Glutamatergic neuron (in vitro differentiated cells): Measurements from ENCODE around the gene CEP164. TPM values are rescaled to one million over a fixed set of nuclear protein-coding genes. Genes with fewer than 3 reads are reported as not detected.

Experiments
- DNase-seq: peaks from one replicate; pipeline ENCODE4 v3.0.0; 2022
- H3K27ac Mint-ChIP-seq: one replicate; pipeline ENCODE4 v1.8.0; 2020; ENCODE audit warnings: mild to moderate bottlenecking, mixed read lengths, inconsistent platforms; ENCODE audit not compliant: unreplicated experiment
- H3K27me3 Mint-ChIP-seq: one replicate; pipeline ENCODE4 v1.8.0; 2020; ENCODE audit warnings: mild to moderate bottlenecking, moderate library complexity, mixed read lengths, inconsistent platforms; ENCODE audit not compliant: unreplicated experiment
- H3K36me3 Mint-ChIP-seq: one replicate; pipeline ENCODE4 v1.8.0; 2020; ENCODE audit warnings: mild to moderate bottlenecking, mixed read lengths, inconsistent platforms; ENCODE audit not compliant: unreplicated experiment
- H3K4me1 Mint-ChIP-seq: one replicate; pipeline ENCODE4 v1.8.0; 2020; ENCODE audit warnings: mild to moderate bottlenecking, low read depth, mixed read lengths, inconsistent platforms; ENCODE audit not compliant: unreplicated experiment
- H3K4me3 Mint-ChIP-seq: one replicate; pipeline ENCODE4 v1.8.0; 2020; ENCODE audit warnings: mild to moderate bottlenecking, mixed read lengths, inconsistent platforms; ENCODE audit not compliant: unreplicated experiment
- H3K9me3 Mint-ChIP-seq: one replicate; pipeline ENCODE4 v1.8.0; 2020; ENCODE audit warnings: mild to moderate bottlenecking, moderate library complexity, mixed read lengths, inconsistent platforms; ENCODE audit not compliant: unreplicated experiment
- CTCF ChIP-seq: fragments of 200-600 bp; sonication (generic); IDR thresholded peaks from one replicate; pipeline ENCODE4 v1.5.0; 2021; ENCODE audit not compliant: partially characterized antibody, unreplicated experiment
- total RNA-seq: library from RNA; stranded (reverse); fragmentation: NEBNext Ultra II Directional; extraction: Animal tissue kit (Norgen Biotek cat#: 25700); gene quantifications from one replicate; pipeline ENCODE4 v1.2.1, GENCODE V29; 2021; ENCODE audit not compliant: unreplicated experiment

The CEP164 gene
- total RNA-seq, 1 donor from 2014 or later, result 27.1 TPM

DNA sequence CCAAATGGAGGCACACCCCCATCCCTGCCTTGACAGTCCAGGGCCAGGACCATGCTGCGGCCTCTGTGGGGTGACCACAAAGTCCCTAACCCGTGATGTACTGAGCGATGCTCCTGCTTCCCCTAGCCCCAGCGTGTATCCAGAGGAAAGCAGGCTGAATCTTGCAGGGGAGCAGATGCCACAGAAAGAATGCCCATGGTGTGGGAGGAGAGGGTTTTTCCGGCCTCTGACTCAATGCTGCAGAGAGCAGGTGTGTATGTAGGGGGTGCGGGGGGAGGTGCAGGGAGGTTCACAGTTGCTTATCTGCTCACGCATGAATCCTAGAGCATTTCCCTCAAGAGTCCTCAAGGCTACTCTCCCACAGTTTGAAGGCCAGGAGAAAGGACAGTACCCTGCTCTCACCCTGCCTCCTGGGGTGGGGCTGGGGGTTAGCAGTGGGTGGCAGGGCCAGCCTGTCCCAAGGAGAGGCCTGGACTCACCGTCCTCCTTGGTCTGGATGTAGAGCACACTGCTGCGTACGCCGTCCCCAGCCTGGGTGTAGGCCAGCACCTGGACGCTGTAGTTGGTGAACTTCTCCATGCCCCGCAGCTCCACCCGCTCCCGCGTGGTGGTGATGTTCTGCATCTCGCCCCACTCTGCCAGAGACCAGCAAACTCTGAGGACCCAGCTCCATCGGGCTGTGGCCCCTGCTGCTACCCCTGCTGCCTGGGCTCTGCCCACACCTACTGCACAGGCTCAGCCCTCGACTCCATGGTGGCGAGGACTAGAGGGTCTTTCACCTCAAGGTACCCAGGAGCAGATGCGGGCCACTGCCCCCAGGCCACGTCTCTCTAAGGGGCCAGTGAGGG, 130.8 kb downstream of the CEP164 start:
- no peaks in the 10 kb centered on the region for H3K4me1 Mint-ChIP-seq
- no peak for TF ChIP-seq CTCF
- peaks cover 20% of the 10 kb centered on the region for H3K36me3 Mint-ChIP-seq
- no peak overlapping the region for H3K27ac Mint-ChIP-seq
- DNase-seq, result no peak
- peaks cover 6% of the 10 kb centered on the region for H3K27me3 Mint-ChIP-seq
- H3K9me3 Mint-ChIP-seq, result peaks cover 6% of the 10 kb centered on the region
- H3K4me3 Mint-ChIP-seq, result no peak overlapping the region

DNA sequence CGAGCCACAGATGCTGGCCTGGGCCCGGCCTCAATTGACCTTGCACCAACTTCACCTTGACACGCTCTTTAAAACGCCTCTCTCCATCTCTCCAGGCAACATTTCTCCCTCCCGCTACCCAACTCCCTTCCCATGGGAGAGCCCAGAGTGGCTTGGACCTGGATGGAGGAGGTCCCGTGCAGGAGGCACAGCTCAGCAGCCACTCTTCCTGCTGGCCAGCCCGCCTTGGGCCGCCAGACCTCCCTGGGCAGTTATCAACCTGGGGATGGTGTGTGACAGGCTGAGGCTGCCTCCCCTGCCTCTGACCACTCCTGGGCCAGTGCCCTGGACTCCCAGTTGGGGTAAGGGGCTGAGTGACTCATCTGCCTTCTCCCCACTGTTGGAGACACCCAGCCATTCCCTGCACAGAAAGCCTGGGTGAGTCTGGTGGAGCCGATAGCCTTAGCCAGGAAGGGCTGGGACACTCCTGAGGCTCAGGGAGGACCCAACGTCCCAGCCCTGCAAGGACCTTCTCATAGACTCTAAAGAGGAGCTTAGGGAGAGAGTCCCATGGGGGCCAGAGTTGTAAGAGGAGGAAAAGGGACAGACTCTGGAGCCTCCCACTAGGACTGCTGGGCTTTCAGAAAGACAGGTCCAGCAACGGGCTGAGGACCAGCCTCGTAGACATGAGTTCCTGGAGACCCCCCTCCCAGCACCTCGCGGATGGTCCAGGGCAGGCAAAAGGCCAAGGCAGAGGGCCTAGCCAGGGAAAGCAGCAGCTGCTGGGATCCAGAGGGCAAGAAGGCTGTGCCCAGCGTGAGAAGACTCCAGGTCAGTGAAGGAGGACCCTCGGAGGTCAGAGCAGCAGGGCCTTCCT, 131.7 kb downstream of the CEP164 start:
- Mint-ChIP-seq H3K36me3 (peaks cover 13% of the 10 kb centered on the region), H3K27me3 (peaks cover 5% of the 10 kb centered on the region), H3K4me1 (no peaks in the 10 kb centered on the region)

DNA sequence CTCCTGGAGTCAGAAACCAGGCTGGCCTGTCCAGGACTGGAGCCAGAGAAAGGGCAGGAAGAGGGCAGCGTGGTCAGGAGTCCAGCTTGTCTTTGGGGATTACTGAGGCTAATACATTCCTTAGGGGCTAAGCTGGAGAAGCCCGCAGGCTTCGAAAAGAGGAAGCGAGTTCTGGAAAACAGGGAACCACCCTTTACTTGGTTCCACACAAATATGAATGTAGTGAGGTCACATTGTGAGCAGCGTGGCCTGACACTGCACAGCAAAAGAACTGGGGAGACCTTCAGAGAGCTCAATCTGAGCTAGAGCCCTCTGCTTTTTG, 132.3 kb downstream of the CEP164 start:
- TF ChIP-seq CTCF, result no peak
- Mint-ChIP-seq H3K27me3 (peaks cover 5% of the 10 kb centered on the region), H3K4me3 (no peak overlapping the region), H3K36me3 (peaks cover 7% of the 10 kb centered on the region), H3K9me3 (peaks cover 1% of the 10 kb centered on the region), H3K27ac (no peak overlapping the region), H3K4me1 (no peaks in the 10 kb centered on the region)
- no peak for DNase-seq

More for the DNA sequence above, 131.7 kb downstream of the CEP164 start:
- DNase-seq, result no peak
- H3K4me3 Mint-ChIP-seq, result no peak overlapping the region
- no peak for TF ChIP-seq CTCF
- no peak overlapping the region for H3K27ac Mint-ChIP-seq
- peaks cover 3% of the 10 kb centered on the region for H3K9me3 Mint-ChIP-seq

DNA sequence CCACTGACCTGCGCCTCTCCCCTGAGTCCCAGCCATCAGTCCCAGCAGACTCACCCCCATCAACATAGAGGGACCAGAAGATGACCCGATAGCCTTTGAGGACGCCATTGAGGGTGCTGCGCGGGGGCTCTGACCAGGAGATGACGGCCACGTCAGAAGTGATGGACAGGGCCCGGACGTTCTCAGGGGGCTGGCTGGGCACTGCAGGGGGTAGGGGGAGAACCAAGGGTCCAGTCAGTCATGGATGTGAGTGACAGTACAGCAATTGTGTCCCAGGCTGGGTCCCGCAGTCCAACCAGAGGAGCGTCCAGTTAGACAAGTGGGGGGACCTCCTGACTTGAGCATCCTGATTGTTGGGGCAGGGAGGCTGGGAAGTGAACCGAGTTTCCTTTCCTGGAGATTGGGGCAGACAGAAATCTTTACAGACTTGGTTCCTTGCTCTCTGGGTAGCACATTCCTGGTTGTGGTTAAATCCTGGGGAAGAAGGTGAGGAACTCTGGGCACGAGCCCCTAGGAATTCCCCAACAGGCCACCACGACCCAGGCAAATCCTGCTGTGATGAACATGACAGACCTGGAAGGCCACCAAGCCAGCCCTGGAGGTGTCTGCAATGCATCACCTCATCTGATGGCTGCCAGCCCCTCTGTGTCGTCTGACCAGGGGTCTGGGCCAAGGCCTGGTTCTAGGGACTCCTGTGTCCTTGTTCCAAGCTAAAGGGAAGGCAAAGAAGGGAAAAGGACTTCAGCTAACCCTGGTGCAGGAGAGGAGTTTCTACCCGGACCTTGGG, 133.9 kb downstream of the CEP164 start:
- Mint-ChIP-seq H3K4me3 (no peak overlapping the region), H3K27ac (no peak overlapping the region), H3K27me3 (peaks cover 10% of the 10 kb centered on the region)

More for the DNA sequence above, 133.9 kb downstream of the CEP164 start:
- peaks cover 8% of the 10 kb centered on the region for H3K36me3 Mint-ChIP-seq
- peaks cover 3% of the 10 kb centered on the region for H3K9me3 Mint-ChIP-seq
- DNase-seq, result no peak
- no peak for TF ChIP-seq CTCF
- H3K4me1 Mint-ChIP-seq, result peaks cover 3% of the 10 kb centered on the region
